ENCODE data around the gene CELF4. TPM values are rescaled to one million over a fixed set of nuclear protein-coding genes. Genes with fewer than 3 reads are reported as not detected.

The CELF4 gene
- total and polyA plus RNA-seq, 12 donors = 0.42 to 16.9 (median 3.9) TPM; not detected in 1

GRCh38 chr18:37335409-37335736 lies 230.2 kb downstream of the CELF4 start:
- no peak for DNase-seq
- intact Hi-C loops (cut with DNase I) = no loop called here
- WGBS, 4 donors = 62 to 79% (median 64%) methylated on average over 3 of the region's 3 CpGs; no CpG with 5 or more reads in 1 of the 4 donors
- no peak overlapping the region for H3K27ac ChIP-seq
- H3K36me3 ChIP-seq (replicated peaks in 1 of 2) = no peaks in the 10 kb centered on the region
- H3K27me3 ChIP-seq = no peaks in the 10 kb centered on the region
- no peak overlapping the region for H3K4me3 ChIP-seq
- no peaks in the 10 kb centered on the region for H3K4me1 ChIP-seq (replicated peaks in 1 of 2)
- H3K9me3 ChIP-seq (replicated peaks in 1 of 3) = no peaks in the 10 kb centered on the region
- TF ChIP-seq POLR2A (IDR thresholded peaks at IDR 0.05) (no peak), CTCF (IDR thresholded peaks at IDR 0.05) (peak in 5 of 6 experiments; percentile 5 to 25 (median 15))

GRCh38 chr18:37334631-37335408 lies 230.8 kb downstream of the CELF4 start:
- intact Hi-C loops (cut with DNase I) = no loop called here
- H3K4me1 ChIP-seq (replicated peaks in 1 of 2) = no peaks in the 10 kb centered on the region

GRCh38 chr18:37332628-37333420 lies 232.8 kb downstream of the CELF4 start:
- DNase-seq = no peak
- Histone ChIP-seq H3K27me3 (no peaks in the 10 kb centered on the region), H3K36me3 (replicated peaks in 1 of 2) (no peaks in the 10 kb centered on the region), H3K4me1 (replicated peaks in 1 of 2) (no peaks in the 10 kb centered on the region), H3K4me3 (no peak overlapping the region), H3K9me3 (replicated peaks in 1 of 3) (no peaks in the 10 kb centered on the region), H3K27ac (no peak overlapping the region)
- intact Hi-C loops (cut with DNase I) = no loop called here
- TF ChIP-seq CTCF (IDR thresholded peaks at IDR 0.05) (no peak), POLR2A (IDR thresholded peaks at IDR 0.05) (no peak)
- WGBS, 4 donors = 69 to 83% (median 81%) methylated on average over 12 to 17 of the region's 17 CpGs

More at GRCh38 chr18:37334631-37335408, 230.8 kb downstream of the CELF4 start:
- H3K9me3 ChIP-seq (replicated peaks in 1 of 3) = no peaks in the 10 kb centered on the region
- H3K27me3 ChIP-seq = no peaks in the 10 kb centered on the region
- TF ChIP-seq CTCF (IDR thresholded peaks at IDR 0.05) (no peak), POLR2A (IDR thresholded peaks at IDR 0.05) (no peak)
- H3K27ac ChIP-seq = no peak overlapping the region
- 70 to 79% (median 76%) methylated on average over 23 of the region's 23 CpGs for WGBS, 4 donors
- no peak overlapping the region for H3K4me3 ChIP-seq
- no peak for DNase-seq
- H3K36me3 ChIP-seq (replicated peaks in 1 of 2) = no peaks in the 10 kb centered on the region

- Histone ChIP-seq H3K36me3 (replicated peaks in 1 of 2) (no peaks in the 10 kb centered on the region), H3K27me3 (no peaks in the 10 kb centered on the region), H3K27ac (no peak overlapping the region), H3K4me1 (replicated peaks in 1 of 2) (no peaks in the 10 kb centered on the region), H3K9me3 (replicated peaks in 1 of 3) (no peaks in the 10 kb centered on the region), H3K4me3 (no peak overlapping the region)
- TF ChIP-seq POLR2A (IDR thresholded peaks at IDR 0.05) (no peak), CTCF (IDR thresholded peaks at IDR 0.05) (no peak)
- DNase-seq = no peak
- intact Hi-C loops (cut with DNase I) = no loop called here
- 78 to 94% (median 86%) methylated on average over 4 to 8 of the region's 8 CpGs for WGBS, 4 donors
Observed at GRCh38 chr18:37332219-37332618, 233.4 kb downstream of the CELF4 start.
